Mucosa of descending colon (tissue), 3 donors: ENCODE results near the gene CCDC13. TPM values are rescaled to one million over a fixed set of nuclear protein-coding genes. Genes with fewer than 3 reads are reported as not detected.
A peak's percentile ranks its signal among the peaks of the same experiment; 100 is the strongest.

Experiments used
- ATAC-seq: fragments of 200-7000 bp; cut with Tn5 transposase; one replicate; pipeline ENCODE4 v1.9.1; 2020; ENCODE audit warnings: mild to moderate bottlenecking, moderate library complexity
- DNase-seq, 3 donors: peaks; one replicate each; pipeline ENCODE4 v3.0.0-alpha.2; 2020
- H3K36me3 ChIP-seq: fragments of 200-600 bp; one replicate; pipeline ENCODE4 v1.8.0; 2021; ENCODE audit warnings: low read depth, mild to moderate bottlenecking
- H3K4me1 ChIP-seq: fragments of 200-600 bp; one replicate; pipeline ENCODE4 v1.8.0; 2021; ENCODE audit warnings: low read depth, mild to moderate bottlenecking
- H3K4me3 ChIP-seq: fragments of 200-600 bp; one replicate; pipeline ENCODE4 v1.8.0; 2021; ENCODE audit warnings: mild to moderate bottlenecking
- H3K9me3 ChIP-seq: fragments of 200-600 bp; one replicate; pipeline ENCODE4 v1.8.0; 2021; ENCODE audit warnings: mild to moderate bottlenecking
- intact Hi-C, 2 donors: fragments of 100-400 bp; cut with DNase I in 1 of 2; cut with micrococcal nuclease in 1 of 2; formaldehyde crosslinking; loops; one replicate each; pipeline versions ENCODE4 v1.11.0 to v1.11.1; 2022; cut with DNase I, micrococcal nuclease
- total RNA-seq, 3 donors: library from RNA; stranded (reverse); fragmentation: NEBNext Ultra II Directional in 2 of 3; extraction: Animal tissue kit (Norgen Biotek cat#: 25700) in 2 of 3; gene quantifications; one replicate each; pipeline versions ENCODE4 v1.2.1 to v1.2.4, GENCODE V29; 2021 to 2023
- TF ChIP-seq, protein P1 (sequence below): fragments of 200-600 bp; IDR thresholded peaks from one replicate; pipeline ENCODE4 v1.8.0; 2022; ENCODE audit warnings: antibody characterized with exemption, mild to moderate bottlenecking
- donor health status: DM: no; HTN: no; CAD: no; lungs with moderate emphysema.
- donor health status: DM: no; HTN: no; CAD: no.
- donor health status: DM: no; HTN: yes; CAD: no.

Gene CCDC13
- total RNA-seq, 3 donors from 2014 or later, result 2.2 to 3.3 (median 3.0) TPM

DNA sequence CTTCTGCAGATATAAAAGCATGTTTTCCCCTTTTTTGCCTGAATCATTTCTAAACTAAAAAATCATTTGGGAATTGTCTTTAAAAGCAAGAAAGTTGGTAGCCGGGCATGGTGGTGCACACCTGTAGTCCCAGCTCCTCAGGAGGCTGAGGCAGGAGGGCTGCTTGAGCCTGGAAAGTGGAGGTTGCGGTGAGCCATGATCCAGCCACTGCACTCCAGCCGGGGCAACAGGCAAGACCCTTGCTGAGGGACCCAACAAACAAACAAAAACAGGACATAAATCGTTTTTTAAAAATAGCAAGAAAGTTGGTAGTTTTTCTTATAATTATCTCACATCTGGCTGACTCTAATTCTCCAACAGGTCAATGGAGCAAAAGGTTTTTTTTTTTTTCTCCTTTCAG lies 28.7 kb upstream of the CCDC13 start:
- peaks cover 34% of the 10 kb centered on the region for H3K4me1 ChIP-seq
- no peak for ATAC-seq

GRCh38 chr3:42801048-42801620 lies 28.1 kb upstream of the CCDC13 start:
- H3K4me1 ChIP-seq, result peaks cover 34% of the 10 kb centered on the region
- DNase-seq, result no peak
- intact Hi-C loops, result no loop called here
- TF ChIP-seq, protein P1, sequence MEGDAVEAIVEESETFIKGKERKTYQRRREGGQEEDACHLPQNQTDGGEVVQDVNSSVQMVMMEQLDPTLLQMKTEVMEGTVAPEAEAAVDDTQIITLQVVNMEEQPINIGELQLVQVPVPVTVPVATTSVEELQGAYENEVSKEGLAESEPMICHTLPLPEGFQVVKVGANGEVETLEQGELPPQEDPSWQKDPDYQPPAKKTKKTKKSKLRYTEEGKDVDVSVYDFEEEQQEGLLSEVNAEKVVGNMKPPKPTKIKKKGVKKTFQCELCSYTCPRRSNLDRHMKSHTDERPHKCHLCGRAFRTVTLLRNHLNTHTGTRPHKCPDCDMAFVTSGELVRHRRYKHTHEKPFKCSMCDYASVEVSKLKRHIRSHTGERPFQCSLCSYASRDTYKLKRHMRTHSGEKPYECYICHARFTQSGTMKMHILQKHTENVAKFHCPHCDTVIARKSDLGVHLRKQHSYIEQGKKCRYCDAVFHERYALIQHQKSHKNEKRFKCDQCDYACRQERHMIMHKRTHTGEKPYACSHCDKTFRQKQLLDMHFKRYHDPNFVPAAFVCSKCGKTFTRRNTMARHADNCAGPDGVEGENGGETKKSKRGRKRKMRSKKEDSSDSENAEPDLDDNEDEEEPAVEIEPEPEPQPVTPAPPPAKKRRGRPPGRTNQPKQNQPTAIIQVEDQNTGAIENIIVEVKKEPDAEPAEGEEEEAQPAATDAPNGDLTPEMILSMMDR, result no peak
- peak; percentile 3 for ATAC-seq
- no peaks in the 10 kb centered on the region for H3K9me3 ChIP-seq
- H3K4me3 ChIP-seq, result no peak overlapping the region
- no peaks in the 10 kb centered on the region for H3K36me3 ChIP-seq

More for the DNA sequence above, 28.7 kb upstream of the CCDC13 start:
- no peak for DNase-seq
- Histone ChIP-seq H3K36me3 (no peaks in the 10 kb centered on the region), H3K9me3 (no peaks in the 10 kb centered on the region), H3K4me3 (no peak overlapping the region)
- TF ChIP-seq, protein P1, result no peak
- intact Hi-C loops, result no loop called here

- ATAC-seq, result no peak
- Histone ChIP-seq H3K4me3 (no peak overlapping the region), H3K36me3 (no peaks in the 10 kb centered on the region), H3K9me3 (no peaks in the 10 kb centered on the region), H3K4me1 (peaks cover 29% of the 10 kb centered on the region)
- TF ChIP-seq, protein P1, result no peak
- no peak for DNase-seq
- intact Hi-C loops, result no loop called here
Observed at GRCh38 chr3:42800251-42800650, 27.2 kb upstream of the CCDC13 start.

DNA sequence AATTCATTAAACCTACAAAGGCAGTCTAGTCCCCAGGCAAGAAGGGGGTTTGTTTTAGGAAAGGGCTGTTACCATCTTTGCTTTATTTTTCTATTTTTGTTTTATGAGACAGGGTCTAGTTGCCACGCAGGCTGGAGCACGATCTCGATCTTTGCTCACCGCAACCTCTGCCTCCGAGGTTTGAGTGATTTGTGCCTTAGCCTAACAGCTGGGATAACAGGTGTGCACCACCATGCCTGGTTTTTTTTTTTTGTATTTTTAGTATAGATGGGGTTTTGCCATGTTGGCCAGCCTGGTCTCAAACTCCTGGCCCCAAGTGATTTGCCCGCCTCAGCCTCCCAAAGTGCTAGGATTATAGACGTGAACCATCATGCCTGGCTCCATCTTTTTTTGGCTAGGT lies 26.3 kb upstream of the CCDC13 start:
- Histone ChIP-seq H3K9me3 (no peaks in the 10 kb centered on the region), H3K4me1 (peaks cover 25% of the 10 kb centered on the region), H3K36me3 (no peaks in the 10 kb centered on the region), H3K4me3 (no peak overlapping the region)
- ATAC-seq (no peak), DNase-seq (no peak)
- intact Hi-C loops, result no loop called here
- TF ChIP-seq, protein P1, result no peak

- TF ChIP-seq, protein P1, result no peak
- no peak for ATAC-seq
- H3K36me3 ChIP-seq, result no peaks in the 10 kb centered on the region
- intact Hi-C loops, result no loop called here
- H3K4me1 ChIP-seq, result peaks cover 15% of the 10 kb centered on the region
- DNase-seq, result no peak
- no peaks in the 10 kb centered on the region for H3K9me3 ChIP-seq
- H3K4me3 ChIP-seq, result no peak overlapping the region
Observed at GRCh38 chr3:42796332-42796885, 23.4 kb upstream of the CCDC13 start.
